HG03520 (cell line): ENCODE results near the gene TEKT5.

Experiments
- ATAC-seq: cut with Tn5 transposase; IDR thresholded peaks from one replicate; pipeline ENCODE4 v1.9.1; 2021; ENCODE audit warnings: mild to moderate bottlenecking, moderate library complexity; ENCODE audit not compliant: unreplicated experiment

Gene TEKT5

GRCh38 chr16:10581507-10581906 lies 113.2 kb downstream of the TEKT5 start:
- no peak for ATAC-seq

- ATAC-seq: no peak
Observed at GRCh38 chr16:10580883-10581247, 113.9 kb downstream of the TEKT5 start.

GRCh38 chr16:10579965-10580882 lies 114.5 kb downstream of the TEKT5 start, which contains the start of gene EMP2:
EMP2 (minus strand) TSS chr16:10580598; CDS start chr16:10547617, 32,981 bp downstream.
- no peak for ATAC-seq

GRCh38 chr16:10579575-10579964 lies 115.2 kb downstream of the TEKT5 start:
- ATAC-seq: no peak

DNA sequence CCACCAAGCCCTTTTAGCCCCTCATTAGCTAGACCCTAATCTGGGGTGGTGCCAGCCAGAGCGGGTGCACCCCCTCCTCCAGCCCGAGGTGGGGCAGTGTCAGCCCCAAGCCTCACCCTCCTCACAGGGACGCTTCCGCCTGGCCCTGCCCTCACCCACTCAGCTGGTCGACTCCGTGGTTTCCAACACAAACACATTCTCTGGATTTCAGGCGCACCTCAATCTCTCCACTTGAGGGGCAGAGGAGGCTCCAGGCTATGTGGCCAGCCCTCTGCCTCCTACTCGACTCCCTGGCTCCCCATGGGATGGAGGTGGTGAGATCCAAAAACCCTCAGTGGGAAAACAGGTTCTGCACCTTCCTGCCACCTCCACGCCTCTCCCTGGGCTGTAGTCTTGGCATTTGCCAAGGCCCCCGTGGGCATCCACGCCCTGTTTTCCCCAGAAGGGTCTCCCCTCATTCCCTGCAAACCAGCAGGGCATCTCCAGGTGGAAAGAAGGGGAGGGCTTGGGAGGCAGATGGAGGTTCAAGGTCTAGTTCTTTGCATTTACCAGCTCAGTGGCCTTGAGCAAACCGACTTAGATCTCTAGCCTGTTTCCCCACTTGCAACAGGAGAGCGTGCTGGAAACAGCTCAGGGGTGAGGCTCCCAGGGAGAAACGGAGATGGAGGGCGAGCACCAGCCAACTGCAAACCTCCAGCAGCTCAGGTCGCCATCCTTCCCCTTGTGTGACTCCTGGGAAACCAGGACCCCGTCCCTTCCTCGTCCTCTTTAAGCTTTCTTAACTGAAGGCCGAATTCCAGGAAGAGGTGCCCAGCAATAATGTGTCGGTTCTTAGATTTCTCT lies 116.0 kb downstream of the TEKT5 start:
- no peak for ATAC-seq
